ENCODE measurements around the gene ANXA6. TPM values are rescaled to one million over a fixed set of nuclear protein-coding genes. Genes with fewer than 3 reads are reported as not detected.

The ANXA6 gene
- total and polyA plus RNA-seq, 10 of the 15 experiments (the other 5 are each of a cell fraction or from before 2014, with no cell fraction given): 44.0 to 571 (median 465) TPM

DNA sequence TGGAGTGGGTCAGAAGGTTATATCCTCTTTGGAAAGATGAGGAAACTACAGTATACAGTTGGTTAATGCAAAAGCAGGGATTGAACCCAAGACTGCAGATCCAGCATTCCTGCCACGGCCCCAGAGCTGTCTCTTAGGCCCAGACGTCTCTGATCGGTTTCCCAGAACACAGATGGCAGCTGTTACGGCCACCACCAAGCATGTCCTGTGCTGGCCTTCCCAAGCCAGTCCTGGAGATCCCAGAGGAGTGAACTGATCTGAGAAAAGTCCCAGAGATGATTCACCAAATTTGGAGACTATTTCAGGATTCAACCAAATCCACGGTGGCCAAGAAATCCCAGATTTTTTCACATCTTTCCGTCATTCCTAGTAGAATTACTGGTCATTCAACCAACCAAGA, 96.8 kb downstream of the ANXA6 start:
- TF ChIP-seq YBX1 (IDR thresholded peaks at IDR 0.05) (no peak), ZNF217 (IDR thresholded peaks at IDR 0.05) (no peak), SMARCA5 (IDR thresholded peaks at IDR 0.05) (no peak), ZNF622 (IDR thresholded peaks at IDR 0.05) (no peak), NR2C1 (IDR thresholded peaks at IDR 0.05) (no peak), STAT1 (conservative IDR thresholded peaks at IDR 0.05) (no peak), NFYA (IDR thresholded peaks at IDR 0.05; ENCODE audit: borderline replicate concordance, low read depth, low read length) (no peak)
- TF ChIP-seq, protein P1, sequence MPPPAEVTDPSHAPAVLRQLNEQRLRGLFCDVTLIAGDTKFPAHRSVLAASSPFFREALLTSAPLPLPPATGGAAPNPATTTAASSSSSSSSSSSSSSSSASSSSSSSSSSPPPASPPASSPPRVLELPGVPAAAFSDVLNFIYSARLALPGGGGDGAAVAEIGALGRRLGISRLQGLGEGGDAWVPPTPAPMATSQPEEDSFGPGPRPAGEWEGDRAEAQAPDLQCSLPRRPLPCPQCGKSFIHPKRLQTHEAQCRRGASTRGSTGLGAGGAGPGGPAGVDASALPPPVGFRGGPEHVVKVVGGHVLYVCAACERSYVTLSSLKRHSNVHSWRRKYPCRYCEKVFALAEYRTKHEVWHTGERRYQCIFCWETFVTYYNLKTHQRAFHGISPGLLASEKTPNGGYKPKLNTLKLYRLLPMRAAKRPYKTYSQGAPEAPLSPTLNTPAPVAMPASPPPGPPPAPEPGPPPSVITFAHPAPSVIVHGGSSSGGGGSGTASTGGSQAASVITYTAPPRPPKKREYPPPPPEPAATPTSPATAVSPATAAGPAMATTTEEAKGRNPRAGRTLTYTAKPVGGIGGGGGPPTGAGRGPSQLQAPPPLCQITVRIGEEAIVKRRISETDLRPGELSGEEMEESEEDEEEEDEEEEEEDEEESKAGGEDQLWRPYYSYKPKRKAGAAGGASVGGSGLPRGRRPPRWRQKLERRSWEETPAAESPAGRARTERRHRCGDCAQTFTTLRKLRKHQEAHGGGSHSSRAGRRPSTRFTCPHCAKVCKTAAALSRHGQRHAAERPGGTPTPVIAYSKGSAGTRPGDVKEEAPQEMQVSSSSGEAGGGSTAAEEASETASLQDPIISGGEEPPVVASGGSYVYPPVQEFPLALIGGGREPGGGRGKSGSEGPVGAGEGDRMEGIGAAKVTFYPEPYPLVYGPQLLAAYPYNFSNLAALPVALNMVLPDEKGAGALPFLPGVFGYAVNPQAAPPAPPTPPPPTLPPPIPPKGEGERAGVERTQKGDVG (CRISPR knock-in tag; IDR thresholded peaks at IDR 0.05): no peak
- Histone ChIP-seq H2AFZ (ENCODE audit: control insufficient read depth, low read depth, low read length) (no peak overlapping the region), H4K20me1 (ENCODE audit: control insufficient read depth, insufficient read depth) (peaks cover 17% of the 10 kb centered on the region), H3K27ac (ENCODE audit: control insufficient read depth, insufficient read depth) (peak overlapping the region; percentile 86), H3K9me3 (replicated peaks; ENCODE audit: control insufficient read depth, insufficient read depth, low read length) (no peaks in the 10 kb centered on the region), H3K36me3 (ENCODE audit: control insufficient read depth in 2 of 2, insufficient read depth in 2 of 2, low read length in 1 of 2) (peaks cover 63 to 81% of the 10 kb centered on the region in 2 experiments), H3K4me1 (ENCODE audit: control insufficient read depth, insufficient read depth, low read length) (peaks cover 57% of the 10 kb centered on the region), H3K79me2 (ENCODE audit: control insufficient read depth, insufficient read depth, low read length) (peaks cover 71% of the 10 kb centered on the region), H3K9ac (ENCODE audit: control insufficient read depth, insufficient read depth, low read length) (peak overlapping the region; percentile 8; the same call in 1 of the 2 replicates), H3K27me3 (replicated peaks in 1 of 2; ENCODE audit: control insufficient read depth in 2 of 2, insufficient read depth in 2 of 2, low read length in 1 of 2) (no peaks in the 10 kb centered on the region), H3K4me3 (no peak overlapping the region), H3K4me2 (ENCODE audit: control insufficient read depth, insufficient read depth) (peak overlapping the region; percentile 93)
- POLR2A ChIA-PET: interaction anchor here (0.6 to 1.9 kb wide), 8 partner anchors 8 to 57 kb away, joined by 3 to 10 read pairs (median 4); partner anchors contain the start of gene TNIP1
- FAIRE-seq (no peak), DNase-seq (ENCODE audit: low read depth, low spot score) (no peak), ATAC-seq (no peak)
- intact Hi-C loops (cut with micrococcal nuclease; ENCODE audit: unreplicated experiment) (loop anchor here (1.0 to 2.0 kb wide), 2 partner anchors 8 to 20 kb away; partner anchors contain the start of gene TNIP1), in situ Hi-C loops (cut with MboI) (no loop called here)
- RAD21 ChIA-PET (ENCODE audit: unreplicated experiment): interaction anchor here (0.6 to 2.9 kb wide), 14 partner anchors 14 to 237 kb away, joined by 3 to 19 read pairs (median 3); partner anchors contain the start of gene TNIP1
- TSS peak; percentile 11 for BruUV-seq (replicated peaks)
- CTCF ChIA-PET: interaction anchor here (0.9 to 15.8 kb wide), 12 partner anchors 9 to 177 kb away, joined by 3 to 691 read pairs (median 5); no protein-coding TSS in a partner anchor
- 55% methylated on average over 6 of the region's 6 CpGs for WGBS (ENCODE audit: insufficient coverage, insufficient replicate concordance, low lambda C conversion rate, missing lambda C conversion rate)
- SMC1A ChIA-PET (ENCODE audit: uncharacterized antibody, unreplicated experiment): interaction anchor here (0.8 to 4.4 kb wide), 14 partner anchors 9 to 104 kb away, joined by 3 to 61 read pairs (median 4); no protein-coding TSS in a partner anchor
